RPMI7951 (cell line): ENCODE measurements around the gene CCDC74B. TPM values are rescaled to one million over a fixed set of nuclear protein-coding genes. Genes with fewer than 3 reads are reported as not detected.
"Not testable (repeated sequence)": the region's sequence is repeated elsewhere in the genome, so short reads cannot be mapped to it uniquely, and the experiment has no call there.

Experiments used
- DNase-seq: peaks from one replicate; pipeline ENCODE4 v3.0.0-alpha.2; 2012; ENCODE audit warnings: low read depth
- total RNA-seq: library from RNA; depleted of rRNA; stranded (reverse); fragments of >200 nt; shearing (Covaris generic); gene quantifications from 2 replicates; pipeline ENCODE4 v1.2.3, GENCODE V29; 2014; rRNA removed

CCDC74B gene
- total RNA-seq = 0.72 and 3.2 TPM in 2 replicates

- peak; percentile 58 for DNase-seq
Measured at GRCh38 chr2:130145006-130145414, at the start of gene CCDC74B. Gene CCDC74B, minus strand, starts transcription at chr2:130145112. Its CDS starts 116 bp downstream, at chr2:130144996.

- DNase-seq = not testable (repeated sequence)
Measured at GRCh38 chr2:130193824-130194223, 48.9 kb upstream of the CCDC74B start.

- DNase-seq = not testable (repeated sequence)
Measured at GRCh38 chr2:130192451-130192850, 47.5 kb upstream of the CCDC74B start.

GRCh38 chr2:130191319-130191718 lies 46.4 kb upstream of the CCDC74B start:
- DNase-seq = not testable (repeated sequence)

GRCh38 chr2:130190237-130190636 lies 45.3 kb upstream of the CCDC74B start:
- DNase-seq = no peak

- DNase-seq = not testable (repeated sequence)
Measured at GRCh38 chr2:130188958-130189357, 44.0 kb upstream of the CCDC74B start.

- DNase-seq = not testable (repeated sequence)
Measured at GRCh38 chr2:130187859-130188792, 43.2 kb upstream of the CCDC74B start.

GRCh38 chr2:130187268-130187667 lies 42.4 kb upstream of the CCDC74B start:
- DNase-seq = no peak

- no peak for DNase-seq
Measured at GRCh38 chr2:130186391-130186790, 41.5 kb upstream of the CCDC74B start.

- no peak for DNase-seq
Measured at GRCh38 chr2:130185896-130186295, 41.0 kb upstream of the CCDC74B start.

- DNase-seq = no peak
Measured at GRCh38 chr2:130185436-130185835, 40.5 kb upstream of the CCDC74B start.

GRCh38 chr2:130183512-130184373 lies 38.8 kb upstream of the CCDC74B start:
- no peak for DNase-seq

- peak; percentile 9 for DNase-seq
Measured at GRCh38 chr2:130182826-130183511, 38.1 kb upstream of the CCDC74B start.

- peak; percentile 86 for DNase-seq
Measured at GRCh38 chr2:130181880-130182682, 37.2 kb upstream of the CCDC74B start, which contains the start of gene MZT2B. Gene MZT2B, plus strand, starts transcription at chr2:130182262. Its CDS starts 21 bp downstream, at chr2:130182283.

- DNase-seq = peak; percentile 93
Measured at GRCh38 chr2:130181325-130181879, 36.5 kb upstream of the CCDC74B start, which contains the start of gene SMPD4. Gene SMPD4, minus strand, starts transcription at chr2:130181602. Its CDS starts 5,010 bp downstream, at chr2:130176592.

- DNase-seq = peak; percentile 34
Measured at GRCh38 chr2:130180404-130181324, 35.8 kb upstream of the CCDC74B start.

GRCh38 chr2:130174866-130175265 lies 30.0 kb upstream of the CCDC74B start:
- DNase-seq = not testable (repeated sequence)

GRCh38 chr2:130169896-130170295 lies 25.0 kb upstream of the CCDC74B start:
- no peak for DNase-seq

- not testable (repeated sequence) for DNase-seq
Measured at GRCh38 chr2:130169163-130169562, 24.3 kb upstream of the CCDC74B start.
